SK-MEL-5 (cell line): Measurements from ENCODE around the gene PTPRD. TPM values are rescaled to one million over a fixed set of nuclear protein-coding genes. Genes with fewer than 3 reads are reported as not detected.

Experiments
- DNase-seq: peaks from one replicate; pipeline ENCODE4 v3.0.0-alpha.2; 2016; ENCODE audit warnings: low read depth, low spot score
- in situ Hi-C: cut with HindIII; loops from 2 replicates; pipeline ENCODE4 v1.10.0; 2016; ENCODE audit warnings: low sequenced_read_pairs, high pct_unique_total_duplicates, low pct_unique_long_range_greater_than_20kb
- total RNA-seq: library from RNA; depleted of rRNA; stranded (reverse); fragments of >200 nt; shearing (Covaris generic); gene quantifications from 2 replicates; pipeline ENCODE4 v1.2.3, GENCODE V29; 2014

PTPRD gene
- total RNA-seq, 1 experiment from 2014 or later: 2.1 TPM

DNA sequence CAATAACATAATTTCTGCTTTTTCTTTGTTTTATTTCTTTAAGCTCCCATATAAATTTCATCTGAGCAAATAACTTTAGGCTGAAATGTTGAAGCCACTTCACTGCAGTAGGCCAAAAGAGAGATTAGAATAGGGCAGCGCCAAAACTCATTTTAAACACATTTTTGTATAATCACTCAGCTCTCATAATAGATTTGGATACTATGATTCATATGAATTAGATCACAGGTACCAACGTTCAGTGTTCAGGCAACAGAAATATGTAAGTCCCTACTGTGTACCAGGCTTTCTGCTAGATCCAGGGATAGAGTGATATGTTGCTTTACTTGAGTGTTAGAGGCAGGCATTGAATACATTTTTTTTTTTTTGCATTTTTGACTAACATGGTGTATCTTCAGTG lies 370.5 kb downstream of the PTPRD start:
- DNase-seq: no peak
- in situ Hi-C loops: no loop called here

DNA sequence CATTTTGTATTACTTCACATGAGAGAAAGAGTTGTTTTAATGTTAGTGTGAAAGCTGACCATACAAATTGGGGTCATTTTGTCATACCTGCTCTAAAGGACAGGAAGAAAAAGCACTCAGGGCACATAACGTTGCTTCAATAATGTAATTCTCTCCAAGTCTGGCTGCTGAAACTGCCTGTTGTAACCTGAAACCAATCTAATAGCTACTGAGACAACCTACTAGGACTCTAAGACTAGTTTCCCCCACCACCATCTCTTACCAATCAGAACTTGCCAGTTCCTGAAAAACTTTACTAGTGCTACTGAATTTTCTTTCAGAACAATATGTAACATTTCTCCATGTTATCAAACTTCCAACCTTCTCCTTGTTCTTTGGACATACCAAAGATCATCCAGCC lies 374.7 kb downstream of the PTPRD start:
- in situ Hi-C loops: no loop called here

DNA sequence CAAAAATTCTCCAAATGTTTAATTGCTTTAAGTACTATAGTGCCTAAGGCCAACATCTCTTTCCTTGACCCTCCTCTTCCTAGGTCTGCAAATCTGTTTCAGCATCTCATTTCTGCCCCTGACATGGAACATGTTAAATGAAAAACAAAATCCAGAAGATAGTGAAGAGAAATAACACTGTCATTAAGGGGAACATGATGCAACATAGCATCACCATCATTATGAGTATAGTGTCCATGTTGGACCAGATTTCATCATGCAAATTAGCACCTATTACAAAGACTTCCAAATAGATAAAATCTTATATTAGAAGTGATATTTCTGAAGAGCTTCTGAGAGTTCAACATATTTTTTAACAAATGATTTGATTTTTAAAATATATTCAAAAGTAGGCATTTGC lies 375.2 kb downstream of the PTPRD start:
- in situ Hi-C loops: no loop called here
- DNase-seq: no peak

More for the DNA sequence above, 374.7 kb downstream of the PTPRD start:
- DNase-seq: no peak

DNA sequence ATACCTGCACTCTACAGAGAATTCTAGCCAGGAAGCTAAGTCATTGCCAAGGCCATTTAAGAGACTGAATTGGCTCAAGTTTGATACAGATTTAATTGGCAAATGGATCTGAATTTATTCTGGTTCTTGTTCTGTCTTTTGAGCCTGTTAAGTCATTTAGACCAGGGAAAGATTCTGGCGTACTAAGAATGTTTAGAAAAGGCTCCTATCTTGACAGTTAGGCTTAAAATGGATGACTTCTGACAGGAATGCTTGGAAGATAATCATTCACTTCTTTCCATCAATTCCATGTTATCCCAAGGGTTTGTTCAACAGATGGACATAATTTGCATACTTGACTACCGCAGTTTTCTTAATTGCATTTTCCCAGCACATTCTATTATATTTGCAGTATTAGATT lies 376.6 kb downstream of the PTPRD start:
- in situ Hi-C loops: no loop called here
- no peak for DNase-seq

DNA sequence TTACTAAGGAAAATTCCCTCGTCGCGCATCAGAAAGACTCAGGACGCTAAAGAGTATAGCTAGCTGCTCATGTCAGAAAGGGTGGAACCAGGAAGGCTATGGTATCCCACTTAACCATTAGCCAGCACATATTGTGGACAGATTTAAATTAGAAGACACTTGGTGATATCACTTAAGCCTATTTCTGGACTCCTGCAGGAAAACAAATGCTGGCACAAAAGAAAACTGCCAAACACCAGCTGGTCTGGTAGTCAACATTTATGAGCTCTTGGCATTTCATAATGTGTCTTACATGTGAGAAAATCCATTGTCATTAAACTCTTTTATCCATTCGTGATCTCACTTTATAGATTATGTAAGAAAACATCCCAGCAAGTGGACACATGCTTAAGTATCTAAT lies 377.4 kb downstream of the PTPRD start:
- no peak for DNase-seq
- in situ Hi-C loops: no loop called here

DNA sequence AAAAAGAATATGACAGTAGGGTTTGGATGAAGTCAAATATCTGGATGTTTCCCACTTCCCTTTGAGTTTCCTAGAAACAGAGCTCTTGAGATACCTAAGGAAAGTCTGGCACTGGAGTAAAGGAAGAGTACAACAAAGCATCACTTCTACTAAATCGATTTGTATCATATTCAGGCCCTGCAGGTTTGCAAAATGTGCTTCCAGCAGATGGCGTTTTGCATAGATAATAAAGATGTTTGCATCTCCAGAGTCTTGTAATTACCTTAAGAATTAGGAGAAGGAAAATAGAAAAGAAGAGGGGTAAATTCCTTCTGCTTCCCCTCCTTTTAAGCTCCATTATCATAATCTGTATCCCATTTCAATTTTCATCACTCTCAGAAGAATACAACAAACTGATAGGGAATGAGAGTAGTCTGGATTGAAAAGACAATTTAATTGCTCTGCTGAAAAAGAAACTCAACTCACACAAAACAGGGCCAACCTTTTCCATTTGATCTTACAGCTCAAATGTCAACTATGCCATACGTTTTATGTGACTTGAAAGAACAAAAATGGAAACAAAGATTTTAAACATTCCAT lies 380.4 kb downstream of the PTPRD start:
- DNase-seq: peak; percentile 27
- in situ Hi-C loops: no loop called here

DNA sequence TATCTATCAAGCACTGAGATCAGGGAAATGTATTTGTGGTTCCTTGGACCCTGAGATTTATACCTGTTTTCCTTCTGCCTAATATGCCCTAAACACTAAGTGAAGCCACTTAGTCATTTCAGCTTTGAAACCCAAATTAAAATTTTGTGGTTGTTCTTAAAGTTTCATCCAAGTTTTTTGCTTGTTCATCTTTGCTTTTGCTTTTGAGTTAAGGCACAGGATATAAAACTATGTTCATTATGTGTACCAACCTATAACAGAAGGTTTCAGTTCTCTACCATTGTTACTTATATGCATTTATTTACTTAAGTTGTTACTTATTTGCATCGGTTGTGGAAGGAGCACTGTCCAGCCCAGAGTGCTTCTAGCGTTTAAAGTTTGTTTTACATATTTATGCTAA lies 382.3 kb downstream of the PTPRD start:
- in situ Hi-C loops: no loop called here
- no peak for DNase-seq

DNA sequence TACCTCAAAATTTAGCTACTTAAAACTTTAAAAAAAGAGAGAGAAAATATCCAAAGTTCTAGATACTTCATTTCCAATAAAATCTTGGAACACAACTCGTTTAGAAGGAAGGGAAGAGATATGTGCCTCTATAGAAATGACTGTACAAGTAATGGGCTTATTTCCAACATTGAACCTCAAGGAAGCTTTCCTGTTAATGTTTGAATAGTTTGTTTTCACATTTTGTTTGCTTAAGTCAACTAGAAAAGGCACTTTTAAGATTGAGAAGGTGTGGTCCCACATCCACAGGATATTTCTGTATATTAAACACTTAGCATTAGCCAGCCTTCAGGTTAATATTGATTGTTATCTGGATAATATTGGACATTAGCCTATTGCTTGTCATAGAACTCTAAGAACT lies 384.7 kb downstream of the PTPRD start:
- in situ Hi-C loops: no loop called here
- no peak for DNase-seq

DNA sequence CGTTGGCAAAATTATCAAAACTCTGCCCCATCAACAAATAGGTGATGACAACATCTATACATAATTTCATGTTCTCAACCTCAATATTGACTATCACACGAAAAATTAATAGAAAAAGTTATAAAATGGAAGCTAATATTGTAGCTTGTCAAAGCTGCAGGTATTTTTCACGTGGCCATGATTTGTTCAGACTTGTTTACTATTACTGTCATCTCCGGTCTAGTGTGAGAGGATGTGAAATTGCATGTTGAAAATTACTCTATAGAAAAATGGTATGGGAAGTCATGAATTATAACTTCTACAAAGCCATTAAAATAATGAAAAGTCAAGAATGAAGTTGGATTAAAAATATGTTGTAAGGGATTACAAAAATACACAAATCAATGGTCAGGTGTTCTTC lies 385.8 kb downstream of the PTPRD start:
- DNase-seq: no peak
- in situ Hi-C loops: no loop called here

DNA sequence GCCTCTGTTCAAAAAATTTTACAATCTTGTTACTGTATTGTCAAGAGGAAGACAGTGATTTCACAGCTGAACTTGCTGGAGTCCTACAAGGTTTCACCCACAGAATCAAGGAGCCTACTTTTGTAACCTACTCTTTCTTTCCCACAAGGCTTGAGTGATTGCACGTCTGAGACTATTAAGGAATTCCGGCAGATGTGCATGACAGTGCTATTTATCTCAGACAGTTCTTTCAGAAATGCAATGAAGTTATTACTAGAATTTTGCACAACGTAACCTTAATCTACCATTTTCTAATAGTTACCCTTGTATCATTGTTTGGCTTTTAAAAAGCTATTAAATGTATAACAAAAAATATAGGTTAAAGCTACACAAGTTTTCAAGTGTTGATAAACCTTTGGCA lies 400.1 kb downstream of the PTPRD start:
- in situ Hi-C loops: no loop called here
- DNase-seq: no peak

DNA sequence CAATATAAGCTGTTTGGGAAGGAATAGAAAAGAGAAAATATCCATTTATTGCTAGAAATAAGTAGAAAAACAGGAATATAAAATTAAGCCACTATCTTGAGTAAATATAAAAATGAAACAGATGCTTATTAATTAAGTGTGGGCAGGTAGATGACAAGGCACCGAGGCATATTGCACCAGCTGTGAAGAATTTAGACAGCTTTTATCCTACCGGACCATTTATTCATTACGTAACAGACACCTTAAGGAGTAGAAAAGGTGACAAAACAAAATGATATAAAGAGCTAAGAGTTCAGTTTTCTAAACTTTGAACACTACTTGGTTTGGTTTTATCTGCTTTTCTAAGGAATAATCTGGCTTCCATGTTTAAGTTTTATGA lies 404.1 kb downstream of the PTPRD start:
- no peak for DNase-seq
- in situ Hi-C loops: no loop called here

DNA sequence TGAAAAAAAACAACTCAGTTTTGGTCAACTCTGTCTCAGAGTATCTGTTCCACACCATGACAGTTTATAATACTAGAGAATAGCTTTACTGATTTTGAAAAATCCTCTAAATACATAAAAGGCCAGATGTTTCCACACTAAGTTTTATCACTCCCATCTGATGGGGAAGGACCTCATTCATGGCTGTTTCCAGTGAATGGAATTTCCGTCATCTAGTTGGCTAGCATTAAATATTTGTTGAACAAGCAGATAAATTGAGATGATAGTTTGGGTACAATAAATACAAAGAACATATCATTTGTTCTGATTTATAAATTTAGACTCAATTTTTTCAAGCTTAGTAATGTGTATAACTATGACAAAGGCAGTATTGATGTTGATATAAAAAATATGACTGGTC lies 408.5 kb downstream of the PTPRD start:
- no peak for DNase-seq
- in situ Hi-C loops: no loop called here

DNA sequence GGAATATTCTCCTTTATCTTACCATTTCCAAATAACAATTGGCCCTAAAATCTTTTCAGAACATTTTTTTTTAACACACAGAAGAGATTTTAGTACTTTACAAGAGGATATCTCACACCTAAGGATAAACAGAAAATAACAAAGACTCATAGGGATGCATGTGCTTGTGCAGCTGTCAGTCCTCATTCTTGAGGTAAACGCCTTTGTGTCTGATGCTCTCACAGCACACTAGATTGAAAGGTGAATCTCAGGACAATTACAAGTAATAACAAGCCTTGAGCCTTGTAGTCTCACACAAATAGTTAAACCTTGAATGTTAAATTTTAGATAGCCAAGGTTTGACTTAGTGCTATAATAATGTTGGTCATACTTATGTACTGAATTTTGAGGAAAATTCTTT lies 439.2 kb downstream of the PTPRD start:
- no peak for DNase-seq
- in situ Hi-C loops: no loop called here

DNA sequence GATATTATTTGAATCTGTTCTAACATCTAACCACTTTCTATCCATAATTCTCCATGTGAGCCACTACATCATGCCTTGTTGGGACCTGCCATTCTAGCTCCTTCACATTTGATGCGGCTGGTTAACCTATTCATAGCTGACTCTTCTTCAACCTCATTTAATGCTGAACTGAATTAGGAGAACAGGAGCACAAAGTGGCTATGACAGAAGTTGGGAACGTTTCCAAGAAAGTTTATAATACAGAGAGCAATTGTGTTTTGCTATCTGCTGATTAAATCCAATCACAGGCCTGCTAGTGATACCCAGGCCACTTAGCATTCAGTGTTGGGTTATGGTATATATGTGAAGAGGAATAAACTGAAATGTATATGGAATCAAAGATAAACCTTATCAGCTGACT lies 440.3 kb downstream of the PTPRD start:
- in situ Hi-C loops: no loop called here
- no peak for DNase-seq

DNA sequence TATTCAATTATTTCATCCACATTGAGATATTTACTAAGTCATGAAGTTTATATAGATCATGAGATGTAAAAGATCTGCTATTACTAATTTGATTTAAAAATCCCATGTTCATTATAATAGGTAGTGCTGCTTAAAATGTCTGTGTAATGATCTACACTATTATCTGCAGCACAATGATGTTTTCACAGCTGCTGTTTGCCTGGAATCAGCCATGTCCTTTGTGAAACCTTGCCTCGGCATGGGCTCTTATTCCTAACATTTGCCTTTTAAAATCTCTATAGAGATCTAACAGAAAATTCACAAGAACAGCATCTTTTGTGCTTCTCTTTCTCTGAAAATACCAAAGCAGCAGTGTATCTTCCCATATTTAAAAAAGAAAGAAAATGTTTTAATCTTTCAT lies 444.6 kb downstream of the PTPRD start:
- in situ Hi-C loops: no loop called here
- DNase-seq: no peak

DNA sequence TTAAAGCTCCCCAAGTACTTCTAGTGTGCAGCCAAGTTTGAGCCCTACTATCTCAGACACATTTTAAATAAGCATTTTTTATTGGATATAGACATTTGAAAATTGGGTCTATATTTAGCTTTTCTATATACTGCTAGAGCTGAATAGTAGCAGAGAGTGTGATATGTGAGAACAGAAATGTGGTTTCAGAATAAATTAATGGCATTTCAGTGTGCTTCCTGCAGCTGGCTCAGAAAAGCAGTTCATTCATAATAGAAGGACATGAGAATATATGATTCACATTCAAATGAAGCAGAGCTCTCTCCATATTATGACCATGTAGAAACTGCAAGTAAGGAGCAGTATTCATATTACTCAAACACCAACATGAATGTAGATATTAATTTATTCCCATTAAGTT lies 464.0 kb downstream of the PTPRD start:
- peak; percentile 5 for DNase-seq
- in situ Hi-C loops: no loop called here

DNA sequence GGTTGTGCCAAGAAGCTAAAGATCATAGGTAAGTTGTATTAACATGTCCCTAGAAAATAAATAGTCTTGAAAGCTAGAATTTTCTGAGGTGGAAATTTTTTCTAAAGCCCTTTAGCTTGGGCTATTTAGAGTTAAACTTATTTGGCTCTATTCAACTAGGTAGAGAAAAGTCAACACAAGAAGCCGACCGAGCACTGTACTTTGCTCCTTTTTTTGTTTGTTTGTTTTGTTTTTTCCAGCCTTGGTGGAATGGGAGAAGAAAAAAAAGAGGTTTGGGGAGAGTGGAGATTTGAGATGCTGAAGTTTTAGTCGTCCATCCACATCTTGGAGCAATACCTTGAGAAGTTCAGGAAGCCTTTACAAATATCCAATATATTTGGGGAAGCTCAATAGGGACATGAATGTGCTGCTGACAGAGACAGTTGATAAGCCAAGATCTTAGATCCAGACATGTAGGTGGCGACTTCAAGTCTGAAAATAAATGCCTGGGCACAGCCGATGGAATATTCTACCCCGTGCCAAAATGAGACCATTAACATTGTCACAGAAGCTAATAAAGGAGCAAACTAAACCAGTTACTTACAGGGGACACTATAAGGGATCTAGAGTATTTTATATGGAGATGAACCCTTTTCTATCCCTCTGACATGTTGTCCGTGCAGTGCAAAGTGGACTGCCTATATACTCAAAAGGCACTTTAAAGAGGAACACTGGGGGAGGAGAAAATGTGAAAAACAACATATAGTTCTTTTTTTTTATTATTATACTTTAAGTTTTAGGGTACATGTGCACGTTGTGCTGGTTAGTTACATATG lies 466.1 kb downstream of the PTPRD start:
- no peak for DNase-seq
- in situ Hi-C loops: no loop called here

DNA sequence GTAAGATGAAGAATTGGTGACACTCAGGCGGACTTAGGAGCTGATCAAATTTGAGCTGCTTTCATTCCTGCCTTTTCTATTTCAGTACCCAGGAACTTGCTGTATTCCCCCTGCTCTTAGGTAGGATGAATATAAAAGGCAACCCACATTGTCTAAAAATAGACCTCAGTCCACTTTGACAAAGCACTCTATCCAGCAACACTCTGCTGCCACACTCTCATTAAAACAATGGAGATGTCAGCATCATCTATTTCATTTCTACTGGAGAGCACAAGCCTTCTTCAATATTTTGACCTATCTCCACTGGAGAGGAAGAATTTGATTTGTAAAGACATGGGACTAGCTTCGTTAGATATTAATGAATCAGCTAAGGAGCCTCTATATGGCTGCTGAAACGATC lies 468.4 kb downstream of the PTPRD start:
- in situ Hi-C loops: no loop called here
- DNase-seq: no peak

DNA sequence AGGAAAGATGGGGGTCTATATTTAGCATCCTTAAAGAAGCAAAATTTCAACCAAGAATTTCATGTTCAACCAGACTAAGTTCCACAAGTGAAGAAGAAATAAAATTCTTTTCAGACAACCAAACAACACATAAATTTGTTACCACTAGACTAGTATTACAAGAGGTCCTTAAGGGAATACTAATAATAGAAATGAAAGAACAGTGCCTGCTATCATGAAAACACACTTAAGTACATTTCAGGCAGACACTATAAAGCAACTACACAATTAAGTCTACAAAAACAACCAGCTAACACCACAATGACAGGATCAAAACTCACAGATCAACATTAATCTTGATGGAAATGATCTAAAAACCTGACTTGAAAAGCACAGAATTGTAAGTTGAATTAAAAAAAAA lies 477.2 kb downstream of the PTPRD start:
- no peak for DNase-seq
- in situ Hi-C loops: no loop called here
